Uterus (tissue), 4 donors: ENCODE measurements around the gene DROSHA. TPM values are rescaled to one million over a fixed set of nuclear protein-coding genes. Genes with fewer than 3 reads are reported as not detected.

Experiments
- DNase-seq, 2 donors: peaks; one replicate each; pipeline ENCODE4 v3.0.0-alpha.2; 2019 to 2020
- H3K27ac ChIP-seq, 2 donors: fragments of 200-600 bp; sonication (generic); 1 replicate in 1 of 2; 2 replicates in 1 of 2; pipeline ENCODE4 v1.5.1; 2016 to 2018
- H3K27me3 ChIP-seq, 2 donors: fragments of 200-600 bp; sonication (generic); one replicate each; pipeline ENCODE4 v1.5.1; 2018 to 2019; ENCODE audit warnings: control low read depth in 1 of 2
- H3K36me3 ChIP-seq, 2 donors: fragments of 200-600 bp; sonication (generic); one replicate each; pipeline ENCODE4 v1.5.1; 2019; ENCODE audit warnings: control low read depth in 1 of 2
- H3K4me1 ChIP-seq, 2 donors: fragments of 200-600 bp; sonication (generic); one replicate each; pipeline ENCODE4 v1.5.1; 2018 to 2019; ENCODE audit warnings: control low read depth in 1 of 2
- H3K4me3 ChIP-seq, 2 donors: fragments of 200-600 bp; sonication (generic); 1 replicate in 1 of 2; 2 replicates in 1 of 2; pipeline ENCODE4 v1.5.1; 2018 to 2019; ENCODE audit warnings: mild to moderate bottlenecking in 1 of 2
- H3K9me3 ChIP-seq, 2 donors: fragments of 200-600 bp; sonication (generic); one replicate each; pipeline ENCODE4 v1.5.1; 2019; ENCODE audit warnings: control low read depth in 1 of 2
- CTCF ChIP-seq, 4 experiments: fragments of 200-600 bp in 2 of 4; fragments of 450-650 bp in 2 of 4; sonication (generic) in 2 of 4; IDR thresholded peaks; one replicate each; pipeline ENCODE4 v1.5.1; 2016 to 2019; ENCODE audit warnings: antibody characterized with exemption in 4 of 4, mild to moderate bottlenecking in 2 of 4, moderate library complexity in 1 of 4
- POLR2A ChIP-seq, 2 donors: fragments of 450-650 bp; IDR thresholded peaks; one replicate each; pipeline ENCODE4 v1.6.1; 2016; ENCODE audit warnings: antibody characterized with exemption in 2 of 2, mild to moderate bottlenecking in 1 of 2, moderate library complexity in 1 of 2
- intact Hi-C: fragments of 100-400 bp; cut with DNase I; formaldehyde crosslinking; loops from one replicate; pipeline ENCODE4 v1.15.1; 2023; ENCODE audit warnings: low total_unique reads
- total RNA-seq, 4 donors: library from RNA; depleted of rRNA in 3 of 4; stranded (reverse); fragments of >200 nt in 3 of 4; gene quantifications; one replicate each; pipeline versions ENCODE4 v1.1.0 to v1.2.4, GENCODE V29; 2014 to 2023
- donor health status: DM: yes; HTN: yes; CAD: no.

Gene DROSHA
- total RNA-seq, 4 donors from 2014 or later = 17.2 to 82.1 (median 40.5) TPM

- no peak for TF ChIP-seq CTCF (IDR thresholded peaks at IDR 0.05)
- TF ChIP-seq POLR2A (IDR thresholded peaks at IDR 0.05) = no peak
- H3K36me3 ChIP-seq = no peaks in the 10 kb centered on the region
- no peak for DNase-seq
- H3K9me3 ChIP-seq = no peaks in the 10 kb centered on the region
- H3K4me1 ChIP-seq = no peaks in the 10 kb centered on the region
- no peaks in the 10 kb centered on the region for H3K27me3 ChIP-seq
- intact Hi-C loops = no loop called here
- no peak overlapping the region for H3K27ac ChIP-seq
- no peak overlapping the region for H3K4me3 ChIP-seq
Observed at GRCh38 chr5:31417512-31417911, 114.4 kb downstream of the DROSHA start.

DNA sequence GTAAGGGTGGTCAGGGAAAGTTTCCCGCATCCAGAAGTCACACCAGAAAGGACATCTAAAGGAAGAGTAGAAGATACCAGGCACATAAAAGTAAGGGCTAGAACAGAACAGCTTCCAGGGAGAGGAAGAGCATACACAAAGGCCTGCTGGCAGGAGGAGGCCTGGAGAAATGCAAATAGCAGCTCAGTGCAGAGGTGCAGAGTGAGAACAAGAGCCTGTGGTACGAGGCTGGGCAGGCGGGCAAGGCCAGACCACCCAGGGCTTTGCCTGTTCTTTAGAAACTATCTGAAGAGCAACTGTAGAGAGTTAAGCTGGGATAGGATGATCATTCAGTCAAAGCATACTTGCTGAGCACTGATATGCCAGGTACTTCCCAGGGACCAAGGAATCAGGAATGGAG is 115.3 kb downstream of the DROSHA start:
- H3K27me3 ChIP-seq = no peaks in the 10 kb centered on the region
- H3K27ac ChIP-seq = no peak overlapping the region
- no peaks in the 10 kb centered on the region for H3K36me3 ChIP-seq
- no peaks in the 10 kb centered on the region for H3K4me1 ChIP-seq
- H3K4me3 ChIP-seq = no peak overlapping the region
- H3K9me3 ChIP-seq = no peaks in the 10 kb centered on the region
- TF ChIP-seq POLR2A (IDR thresholded peaks at IDR 0.05) (no peak), CTCF (IDR thresholded peaks at IDR 0.05) (no peak)
- no peak for DNase-seq
- intact Hi-C loops = no loop called here

DNA sequence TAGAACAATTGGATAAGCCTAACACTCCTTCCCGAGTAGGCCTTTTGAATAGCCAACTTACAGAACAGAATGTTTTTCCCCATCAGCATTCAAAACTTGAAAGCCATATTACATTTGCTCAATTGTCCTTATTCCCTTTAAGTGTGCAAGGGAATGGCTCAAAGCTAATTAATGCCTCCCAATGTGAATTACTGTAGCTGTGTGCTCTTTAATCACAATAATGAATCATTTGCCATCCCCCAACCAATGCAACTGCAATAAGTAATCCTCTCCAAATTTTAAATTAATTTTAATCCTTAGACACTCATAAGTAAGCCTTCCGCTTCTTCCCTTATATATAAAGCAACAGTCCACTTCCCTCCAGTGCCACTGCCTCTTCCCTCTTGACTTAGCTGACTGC is 115.9 kb downstream of the DROSHA start:
- intact Hi-C loops = no loop called here
- Histone ChIP-seq H3K27me3 (no peaks in the 10 kb centered on the region), H3K27ac (no peak overlapping the region), H3K36me3 (no peaks in the 10 kb centered on the region), H3K4me3 (no peak overlapping the region), H3K9me3 (no peaks in the 10 kb centered on the region), H3K4me1 (no peaks in the 10 kb centered on the region)
- TF ChIP-seq POLR2A (IDR thresholded peaks at IDR 0.05) (no peak), CTCF (IDR thresholded peaks at IDR 0.05) (no peak)
- no peak for DNase-seq

- no peak for TF ChIP-seq CTCF (IDR thresholded peaks at IDR 0.05)
- TF ChIP-seq POLR2A (IDR thresholded peaks at IDR 0.05) = no peak
- no peak for DNase-seq
- Histone ChIP-seq H3K27ac (no peak overlapping the region), H3K36me3 (no peaks in the 10 kb centered on the region), H3K4me3 (no peak overlapping the region), H3K27me3 (no peaks in the 10 kb centered on the region), H3K9me3 (no peaks in the 10 kb centered on the region), H3K4me1 (no peaks in the 10 kb centered on the region)
- intact Hi-C loops = no loop called here
Observed at GRCh38 chr5:31415009-31415923, 116.6 kb downstream of the DROSHA start.

DNA sequence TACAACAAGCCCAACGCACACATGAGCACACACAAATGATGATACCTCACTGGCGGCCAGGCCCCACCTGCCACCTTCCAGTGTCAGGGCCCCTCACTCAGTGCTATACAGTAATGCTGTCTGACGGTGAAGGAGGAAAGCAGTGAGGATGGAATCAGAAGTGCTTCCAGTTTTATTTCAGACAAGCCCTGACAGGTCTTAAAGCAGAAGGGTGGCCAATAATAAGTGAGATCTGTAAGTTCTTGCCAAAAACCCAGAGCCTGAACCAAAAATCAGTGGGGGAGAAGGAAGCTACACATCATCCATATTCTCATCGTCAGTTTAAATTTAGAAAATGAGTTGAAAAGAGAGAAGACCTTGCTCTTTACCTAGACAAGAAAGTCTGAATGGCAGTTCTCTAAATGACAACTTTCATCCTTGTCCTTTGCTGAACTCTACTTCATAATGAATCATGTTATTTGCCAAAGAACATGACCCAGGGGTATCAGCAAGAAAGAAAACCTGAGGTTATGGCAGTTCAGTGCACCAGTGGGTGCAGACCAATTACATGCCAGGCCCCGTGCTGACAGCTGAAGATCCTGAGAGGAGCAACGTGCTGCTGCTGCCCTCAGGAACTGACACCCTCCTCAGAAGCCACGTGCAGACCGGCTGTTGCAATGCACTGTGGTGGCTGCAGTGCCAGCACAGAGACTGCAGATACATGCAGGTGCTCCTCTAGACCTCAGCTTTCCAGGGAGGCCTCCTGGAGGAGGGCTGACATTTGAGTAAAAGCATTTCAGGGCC is 118.7 kb downstream of the DROSHA start:
- H3K27me3 ChIP-seq = no peaks in the 10 kb centered on the region
- H3K4me3 ChIP-seq = no peak overlapping the region
- H3K27ac ChIP-seq = no peak overlapping the region
- no peaks in the 10 kb centered on the region for H3K36me3 ChIP-seq
- intact Hi-C loops = no loop called here
- TF ChIP-seq CTCF (IDR thresholded peaks at IDR 0.05) (no peak), POLR2A (IDR thresholded peaks at IDR 0.05) (no peak)
- no peaks in the 10 kb centered on the region for H3K4me1 ChIP-seq
- DNase-seq = no peak
- H3K9me3 ChIP-seq = no peaks in the 10 kb centered on the region
